OCI-LY3 (cell line): ENCODE data around the gene ACTMAP.
"Not testable (repeated sequence)": the region's sequence is repeated elsewhere in the genome, so short reads cannot be mapped to it uniquely, and the experiment has no call there.

Experiments used
- H2AFZ ChIP-seq: fragments of 200-600, 300-600 bp; shearing (Covaris generic); 2 replicates; pipeline ENCODE4 v1.6.0; 2014; ENCODE audit warnings: antibody characterized with exemption, low read depth, low read length
- H3K27ac ChIP-seq: fragments of 200-600, 300-600 bp; sonication (generic); 2 replicates; pipeline ENCODE4 v1.5.1; 2014; ENCODE audit warnings: mild to moderate bottlenecking, low read length, moderate library complexity, mixed read lengths
- H3K27me3 ChIP-seq: fragments of 200-600, 300-600 bp; sonication (generic); 2 replicates; pipeline ENCODE4 v1.6.1; 2014; ENCODE audit warnings: low read depth, low read length, mixed read lengths
- H3K36me3 ChIP-seq: fragments of 200-600, 300-600 bp; sonication (generic); replicated peaks from 2 replicates; pipeline ENCODE3; 2014; ENCODE audit warnings: low read depth, low read length, mixed read lengths
- H3K4me1 ChIP-seq: fragments of 300-600, 200-600 bp; sonication (generic); 2 replicates; pipeline ENCODE4 v1.6.1; 2014; ENCODE audit warnings: low read length, mixed read lengths
- H3K4me2 ChIP-seq: fragments of 200-600, 300-600 bp; sonication (generic); 2 replicates; pipeline ENCODE4 v1.6.1; 2014; ENCODE audit warnings: low read length, mixed read lengths
- H3K4me3 ChIP-seq: fragments of 300-600, 200-600 bp; sonication (generic); 2 replicates; pipeline ENCODE4 v1.5.1; 2014; ENCODE audit warnings: antibody characterized with exemption, mild to moderate bottlenecking, low read length, moderate library complexity
- H3K79me2 ChIP-seq: fragments of 300-600, 200-600 bp; shearing (Covaris generic); 2 replicates; pipeline ENCODE4 v1.6.1; 2014; ENCODE audit warnings: mild to moderate bottlenecking, low read length, mixed read lengths
- H3K9ac ChIP-seq: fragments of 300-600, 200-600 bp; shearing (Covaris generic); 2 replicates; pipeline ENCODE4 v1.6.0; 2014; ENCODE audit warnings: mild to moderate bottlenecking, low read length, moderate library complexity
- H3K9me3 ChIP-seq: fragments of 200-600, 300-600 bp; shearing (Covaris generic); 2 replicates; pipeline ENCODE4 v1.6.1; 2014; ENCODE audit warnings: low read length, mixed read lengths; ENCODE audit not compliant: insufficient read depth
- H4K20me1 ChIP-seq: fragments of 200-600, 300-600 bp; sonication (generic); 2 replicates; pipeline ENCODE4 v1.6.1; 2016; ENCODE audit warnings: low read length, mixed read lengths; ENCODE audit not compliant: insufficient read depth
- CTCF ChIP-seq: fragments of 200-600, 300-600 bp; sonication (generic); IDR thresholded peaks from 2 replicates; pipeline ENCODE4 v1.5.1; 2014; ENCODE audit warnings: antibody characterized with exemption, low read length, low read depth
- EZH2phosphoT487 ChIP-seq: fragments of 200-600 bp; shearing (Covaris generic); IDR thresholded peaks from 2 replicates; pipeline ENCODE4 v1.6.1; 2018; ENCODE audit warnings: antibody characterized with exemption, mixed run types, low read depth

Gene ACTMAP

GRCh38 chr19:40774916-40775631, 24.8 kb upstream of the ACTMAP start, which contains the start of gene MIA:
TSS of gene MIA (plus strand) at chr19:40775521. CDS start at chr19:40775543, 22 bp downstream.
- Histone ChIP-seq H3K4me3 (no peak within 1 kb of the TSS), H3K27me3 (no peaks in the 10 kb centered on the region), H3K27ac (no peak within 1 kb of the TSS), H3K79me2 (0 out of 2 replicates have a peak, but pooled peaks cover under 1% of the 10 kb centered on the region), H3K9ac (no peak within 1 kb of the TSS), H3K9me3 (no peaks in the 10 kb centered on the region), H4K20me1 (no peaks in the 10 kb centered on the region), H3K36me3 (no peaks in the 10 kb centered on the region), H2AFZ (no peak within 1 kb of the TSS), H3K4me1 (peaks cover 25% of the 10 kb centered on the region), H3K4me2 (0 out of 2 replicates have a peak within 1 kb of the TSS, but pooled peaks have one; percentile 92)
- TF ChIP-seq EZH2phosphoT487, result no peak
- TF ChIP-seq CTCF, result no peak

GRCh38 chr19:40771101-40771862, 21.0 kb upstream of the ACTMAP start:
- H3K36me3 ChIP-seq, result peaks cover 11% of the 10 kb centered on the region
- H3K9ac ChIP-seq, H3K27ac ChIP-seq, H3K27me3 ChIP-seq, H3K79me2 ChIP-seq, H4K20me1 ChIP-seq, H3K9me3 ChIP-seq, H2AFZ ChIP-seq, H3K4me2 ChIP-seq, H3K4me3 ChIP-seq: not testable (repeated sequence)
- peaks cover 12% of the 10 kb centered on the region for H3K4me1 ChIP-seq

DNA sequence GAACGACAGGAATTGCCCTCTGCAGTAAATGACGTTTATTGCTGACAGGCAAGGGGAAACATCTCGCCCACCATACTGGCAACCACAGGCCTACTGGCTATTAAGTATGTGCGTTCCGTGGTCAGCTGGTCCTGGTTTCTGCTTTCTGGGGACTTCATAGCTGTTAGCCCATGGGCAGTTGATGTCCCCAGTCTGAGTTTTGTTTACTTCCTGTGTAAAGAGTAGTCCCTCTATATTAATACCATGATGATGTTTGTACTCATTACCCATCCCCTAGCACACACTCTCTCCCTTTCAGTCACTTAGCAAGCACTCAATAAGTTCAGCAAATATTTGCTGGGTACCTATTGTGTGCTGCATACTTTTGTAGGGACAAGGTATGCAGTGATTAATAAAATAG, 18.6 kb upstream of the ACTMAP start:
- TF ChIP-seq CTCF, result no peak
- no peak for TF ChIP-seq EZH2phosphoT487
- Histone ChIP-seq H3K9ac (no peak overlapping the region), H2AFZ (no peak overlapping the region), H3K36me3 (peaks cover 34% of the 10 kb centered on the region), H3K4me3 (no peak overlapping the region), H3K4me1 (no peaks in the 10 kb centered on the region), H3K27ac (no peak overlapping the region), H3K9me3 (no peaks in the 10 kb centered on the region), H3K4me2 (no peak overlapping the region), H4K20me1 (peaks cover 17% of the 10 kb centered on the region; the same call in 1 of the 2 replicates), H3K27me3 (no peaks in the 10 kb centered on the region), H3K79me2 (0 out of 2 replicates have a peak, but pooled peaks cover under 1% of the 10 kb centered on the region)

GRCh38 chr19:40766385-40766784, 16.1 kb upstream of the ACTMAP start:
- not testable (repeated sequence) for H3K27ac ChIP-seq, H3K9ac ChIP-seq, H3K4me3 ChIP-seq, H3K4me1 ChIP-seq, H3K27me3 ChIP-seq, H3K4me2 ChIP-seq, H2AFZ ChIP-seq, H3K9me3 ChIP-seq
- Histone ChIP-seq H3K79me2 (peaks cover 23% of the 10 kb centered on the region; the same call in 1 of the 2 replicates), H4K20me1 (peaks cover 38% of the 10 kb centered on the region), H3K36me3 (peaks cover 58% of the 10 kb centered on the region)

DNA sequence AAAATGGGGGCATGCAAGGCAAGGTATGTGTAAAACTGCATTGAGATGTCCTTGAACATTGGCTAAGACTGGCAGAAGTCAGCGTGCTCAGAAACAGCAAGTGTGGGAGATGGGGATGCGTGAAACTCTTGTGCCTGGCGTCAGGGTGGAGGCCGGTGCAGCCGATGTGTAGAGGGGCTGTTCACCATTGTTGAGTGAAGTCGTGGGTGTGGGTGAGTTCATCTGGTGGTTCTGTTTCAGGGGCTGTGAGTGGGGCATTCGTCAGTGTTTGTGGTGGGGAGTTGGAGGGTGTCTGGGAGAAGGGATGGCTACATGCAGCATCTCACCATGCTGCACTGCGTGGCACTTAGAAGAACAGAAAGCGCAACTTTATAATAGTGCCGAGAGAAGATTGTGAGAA, 13.7 kb upstream of the ACTMAP start:
- Histone ChIP-seq H3K9ac (no peak overlapping the region), H3K9me3 (no peaks in the 10 kb centered on the region), H3K4me1 (0 out of 2 replicates have a peak, but pooled peaks cover 4% of the 10 kb centered on the region), H3K4me2 (no peak overlapping the region), H3K79me2 (peaks cover 43% of the 10 kb centered on the region), H3K4me3 (no peak overlapping the region), H4K20me1 (peaks cover 52% of the 10 kb centered on the region), H3K27ac (no peak overlapping the region), H3K27me3 (no peaks in the 10 kb centered on the region), H2AFZ (no peak overlapping the region), H3K36me3 (peaks cover 73% of the 10 kb centered on the region)
- TF ChIP-seq EZH2phosphoT487, result no peak
- no peak for TF ChIP-seq CTCF
